HG02610 (cell line): Measurements from ENCODE around the gene FARP1.

Experiments used
- ATAC-seq: cut with Tn5 transposase; IDR thresholded peaks from one replicate; pipeline ENCODE4 v1.9.1; 2021; ENCODE audit warnings: mild to moderate bottlenecking, moderate library complexity; ENCODE audit not compliant: unreplicated experiment

FARP1 gene

GRCh38 chr13:98450539-98451111, 307.7 kb downstream of the FARP1 start:
- ATAC-seq, result no peak

DNA sequence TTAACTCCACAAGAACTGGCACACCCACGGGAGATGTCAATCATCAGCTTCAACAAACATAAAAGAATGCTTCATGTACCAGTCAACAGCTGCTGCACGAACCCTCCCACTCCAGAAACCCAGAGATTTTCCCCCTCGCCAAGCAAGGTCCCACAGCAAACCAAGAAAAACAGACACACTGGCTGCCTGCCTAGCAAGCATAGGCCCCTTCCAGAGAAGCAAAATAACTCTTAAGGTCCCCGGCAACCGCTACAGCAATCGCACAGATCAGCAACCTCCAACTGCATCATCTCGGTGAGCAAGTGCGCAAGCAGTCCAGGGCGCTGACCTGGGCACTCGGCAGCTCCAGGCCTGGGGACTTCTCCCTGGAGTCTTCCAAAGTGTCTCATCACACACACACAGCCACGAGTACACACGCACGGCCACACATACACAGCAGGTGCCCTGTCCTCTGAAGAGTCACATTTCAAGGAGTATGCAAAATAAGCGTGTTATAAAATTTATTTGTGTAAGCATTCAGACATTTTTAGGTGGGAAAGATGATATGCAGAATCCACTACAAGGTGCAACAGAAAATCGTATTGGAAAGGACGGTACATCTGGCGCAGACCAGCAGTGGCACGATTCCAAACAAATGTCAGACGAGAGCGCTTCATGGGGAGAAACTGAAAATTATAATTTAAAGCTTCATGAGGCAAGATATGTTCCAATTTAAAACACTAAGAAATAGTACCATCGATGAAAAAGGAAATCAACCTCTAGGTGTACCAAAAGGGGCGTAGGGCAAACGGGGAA, 309.0 kb downstream of the FARP1 start:
- no peak for ATAC-seq

GRCh38 chr13:98452851-98453843, 310.3 kb downstream of the FARP1 start:
- ATAC-seq, result no peak

- no peak for ATAC-seq
Observed at GRCh38 chr13:98454389-98454881, 311.5 kb downstream of the FARP1 start.

GRCh38 chr13:98456413-98456845, 313.5 kb downstream of the FARP1 start:
- no peak for ATAC-seq

- ATAC-seq, result no peak
Observed at GRCh38 chr13:98457053-98457452, 314.2 kb downstream of the FARP1 start.

DNA sequence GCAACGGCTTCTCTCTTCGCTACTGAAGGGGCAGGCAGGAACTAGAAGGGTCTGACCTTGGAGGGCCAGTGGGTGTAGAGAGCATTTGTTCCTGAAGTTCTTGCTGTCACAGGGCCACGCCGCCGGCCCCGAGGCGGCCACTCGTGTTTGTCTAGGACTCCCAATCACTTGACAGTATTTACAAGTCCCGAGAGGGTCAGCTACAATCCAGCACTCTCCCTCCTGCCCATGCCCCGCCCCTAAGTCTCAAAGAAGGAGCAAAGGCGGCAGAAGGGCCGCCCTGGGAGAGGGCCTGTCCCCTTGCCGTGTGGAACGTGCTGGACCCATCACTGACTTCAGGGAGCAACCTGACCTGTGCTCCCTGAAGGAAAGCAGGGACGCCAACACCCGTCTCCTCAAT, 315.5 kb downstream of the FARP1 start:
- no peak for ATAC-seq

GRCh38 chr13:98459171-98459681, 316.3 kb downstream of the FARP1 start:
- ATAC-seq, result no peak

DNA sequence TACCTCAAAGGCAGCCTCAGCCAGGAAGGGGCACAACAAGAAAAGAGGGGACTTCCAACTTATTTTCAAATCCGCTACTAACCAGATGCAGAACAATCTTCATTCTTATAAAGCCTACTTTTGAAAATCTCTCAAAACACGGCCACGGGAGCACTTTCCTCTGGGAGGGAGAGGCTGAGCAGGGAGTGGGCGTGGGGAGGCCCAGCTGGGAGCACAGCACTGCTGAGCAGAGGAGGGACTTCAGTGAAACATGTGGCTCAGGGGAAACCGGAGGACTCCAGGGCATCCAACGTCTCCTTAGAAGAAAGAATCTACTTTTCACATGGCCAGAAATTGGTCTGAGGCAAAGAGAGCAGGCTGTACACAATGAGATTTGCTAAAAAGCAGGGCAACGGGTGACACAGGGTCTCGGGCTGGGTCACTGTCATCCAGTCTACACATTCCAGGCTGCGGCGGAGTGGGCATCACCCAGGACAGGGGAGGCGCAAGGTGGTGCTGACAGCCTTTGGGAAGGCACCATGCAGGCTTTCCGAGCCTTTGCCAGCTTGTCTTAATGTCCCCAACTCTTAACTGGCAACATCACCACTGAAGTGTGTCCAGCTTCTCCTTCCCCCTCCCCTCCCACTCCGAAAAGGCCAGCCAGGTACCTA, 317.0 kb downstream of the FARP1 start:
- no peak for ATAC-seq

DNA sequence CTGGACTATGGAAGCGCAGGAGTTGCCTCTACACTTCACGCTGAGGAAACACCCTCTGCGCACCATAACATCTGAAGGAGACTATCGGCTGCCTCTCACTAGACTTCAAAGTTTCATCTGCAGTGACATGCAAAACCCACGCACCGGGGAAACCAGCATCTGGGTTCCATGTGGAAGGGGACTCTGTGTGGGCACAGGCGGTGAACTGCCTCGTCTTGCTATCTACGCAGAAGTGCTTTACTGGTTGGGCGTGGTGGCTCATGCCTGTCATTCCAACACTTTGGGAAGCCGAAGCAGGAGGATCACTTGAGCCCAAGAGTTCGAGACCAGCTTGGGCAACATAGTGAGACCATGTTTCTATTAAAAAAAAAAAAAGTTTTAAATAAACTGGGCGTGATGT, 317.6 kb downstream of the FARP1 start:
- no peak for ATAC-seq

DNA sequence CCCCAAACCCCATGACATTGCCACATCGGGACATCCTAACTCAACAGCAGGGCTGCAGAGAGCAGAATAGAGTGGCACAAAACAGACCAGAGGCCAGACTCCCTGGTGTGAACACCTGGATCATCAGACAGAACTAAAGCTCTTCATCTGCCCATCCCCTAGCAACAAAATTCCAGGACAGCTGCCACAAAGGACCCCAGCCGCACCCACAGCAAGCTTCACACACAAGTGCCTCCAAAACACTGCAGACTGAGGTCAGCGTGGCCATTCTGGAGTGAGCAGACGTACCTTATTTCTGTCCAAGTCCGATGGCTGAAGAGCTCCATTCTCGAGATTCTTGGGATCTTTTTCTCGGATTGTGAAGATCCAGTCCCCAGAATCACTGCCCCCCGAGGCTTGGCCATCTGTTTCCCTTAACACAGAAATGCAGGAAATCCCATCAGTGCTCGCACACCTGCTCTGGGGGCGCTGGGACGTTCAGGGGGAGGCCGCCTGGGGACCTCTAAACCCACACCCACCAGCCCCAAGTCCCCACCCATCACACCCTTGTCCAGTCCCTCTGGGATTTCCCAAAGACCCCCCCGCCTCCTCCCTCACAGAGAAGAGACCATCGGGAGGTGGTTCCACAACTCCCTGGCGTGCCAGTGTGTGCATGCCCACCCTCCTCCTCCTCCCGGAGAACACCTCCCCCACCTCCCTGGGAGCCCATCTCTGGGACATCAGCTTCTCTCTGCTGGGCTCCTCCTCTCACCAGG, 318.8 kb downstream of the FARP1 start:
- ATAC-seq, result no peak

GRCh38 chr13:98462241-98462882, 319.5 kb downstream of the FARP1 start:
- no peak for ATAC-seq

GRCh38 chr13:98462946-98463345, 320.1 kb downstream of the FARP1 start:
- ATAC-seq, result no peak

DNA sequence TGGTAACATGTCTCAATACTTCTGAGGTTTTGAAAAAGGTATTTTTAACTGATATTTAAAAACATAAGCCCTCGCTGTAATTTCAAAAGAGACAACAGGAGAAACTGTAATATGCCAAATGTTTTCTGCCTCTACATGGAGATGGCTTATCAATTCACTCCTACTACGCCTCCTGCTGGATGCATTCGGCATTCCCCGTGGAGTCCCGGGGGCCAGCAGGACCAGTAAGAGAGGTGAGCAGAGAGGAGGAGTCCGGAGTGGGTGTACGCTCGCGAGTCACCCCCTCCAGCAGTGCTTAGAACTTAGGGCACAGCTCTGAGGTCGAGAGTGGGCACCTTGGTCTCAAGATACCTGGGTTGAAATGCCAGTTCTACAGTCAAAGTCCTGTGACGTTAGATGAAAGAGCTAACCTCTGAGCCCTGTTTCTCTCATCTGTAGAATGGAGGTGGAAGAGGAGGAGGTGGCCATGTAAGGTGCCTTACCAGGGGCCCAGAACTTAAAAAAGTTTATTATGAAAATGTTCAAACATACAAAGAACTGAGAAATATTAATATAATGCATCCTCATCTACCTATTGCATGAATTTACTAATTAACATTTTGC, 323.8 kb downstream of the FARP1 start:
- ATAC-seq, result no peak

- no peak for ATAC-seq
Observed at GRCh38 chr13:98467263-98467985, 324.5 kb downstream of the FARP1 start.

DNA sequence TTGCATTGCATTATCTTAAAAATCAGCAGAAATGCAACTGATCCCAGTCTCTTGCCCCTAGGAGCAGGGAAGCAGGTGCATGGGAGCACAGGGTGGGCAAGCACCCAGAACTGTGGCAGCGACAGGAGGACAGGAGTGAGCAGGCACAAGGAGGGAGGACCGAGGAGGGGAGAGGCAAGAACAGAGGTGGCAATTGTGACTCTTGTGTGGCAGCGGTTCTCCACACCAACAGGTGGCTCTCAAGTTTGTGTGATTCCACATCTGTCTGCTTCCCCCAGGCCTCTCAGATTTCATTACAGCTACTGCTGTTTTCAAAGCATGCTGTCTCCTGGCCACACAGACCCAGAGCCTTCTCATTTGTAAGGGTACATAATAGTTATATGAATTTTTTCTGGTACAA, 325.5 kb downstream of the FARP1 start:
- no peak for ATAC-seq

- no peak for ATAC-seq
Observed at GRCh38 chr13:98468929-98469328, 326.0 kb downstream of the FARP1 start.

GRCh38 chr13:98470920-98471319, 328.0 kb downstream of the FARP1 start:
- ATAC-seq, result no peak
